GM19468 (cell line): ENCODE measurements around the gene ZFAND3.

ENCODE experiments used
- ATAC-seq: cut with Tn5 transposase; IDR thresholded peaks from one replicate; pipeline ENCODE4 v1.9.1; 2021; ENCODE audit warnings: mild to moderate bottlenecking, moderate library complexity, moderate number of reproducible peaks; ENCODE audit not compliant: unreplicated experiment; ENCODE audit errors: extremely low read depth

ZFAND3 gene

GRCh38 chr6:38142178-38142902, 322.8 kb downstream of the ZFAND3 start:
- no peak for ATAC-seq

DNA sequence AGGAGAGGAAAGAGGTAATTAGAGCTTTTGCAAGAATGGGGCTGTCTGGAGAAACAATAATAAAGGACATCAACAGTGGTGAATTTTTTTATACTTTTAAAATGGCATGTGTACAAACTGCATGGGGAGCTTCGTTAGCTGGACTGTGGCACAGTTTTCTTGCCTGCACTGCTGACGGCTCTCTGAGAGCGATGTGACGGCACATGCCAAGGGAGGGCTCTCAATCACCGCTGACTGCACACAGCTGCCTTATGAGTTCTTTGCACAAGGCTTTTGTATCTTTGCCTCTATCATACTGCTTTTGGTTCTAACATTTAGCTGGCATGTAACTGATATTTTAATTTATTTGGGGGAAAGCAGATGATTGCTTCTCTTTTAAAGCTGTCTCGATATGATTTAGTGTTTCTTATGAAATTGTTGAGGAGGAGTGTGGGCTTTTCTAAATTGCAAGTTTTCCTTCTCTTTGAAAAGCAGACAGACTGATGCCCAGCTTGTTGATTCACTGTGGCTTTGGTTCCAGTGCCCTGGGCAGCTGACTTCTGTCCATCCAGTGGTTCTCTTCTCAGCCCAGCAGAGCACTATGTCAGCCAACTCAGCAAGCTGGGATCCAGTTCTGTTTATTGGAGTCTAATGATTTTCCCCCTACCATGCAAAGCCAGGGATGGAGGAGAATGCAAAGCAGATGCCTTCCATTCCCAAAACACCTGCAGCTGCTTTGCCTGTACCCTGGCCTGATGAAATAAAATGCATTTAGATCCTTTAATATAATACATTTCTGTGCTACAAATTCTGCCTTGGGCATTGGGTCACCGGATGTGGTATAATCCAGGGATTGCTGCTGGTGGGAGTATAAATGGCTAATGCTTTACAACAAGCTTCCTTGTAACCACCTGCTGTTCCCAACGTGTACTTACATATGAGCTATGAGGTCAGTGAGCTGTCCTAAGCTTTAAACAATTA, 323.9 kb downstream of the ZFAND3 start:
- ATAC-seq, result no peak

GRCh38 chr6:38144365-38144945, 324.9 kb downstream of the ZFAND3 start:
- no peak for ATAC-seq

DNA sequence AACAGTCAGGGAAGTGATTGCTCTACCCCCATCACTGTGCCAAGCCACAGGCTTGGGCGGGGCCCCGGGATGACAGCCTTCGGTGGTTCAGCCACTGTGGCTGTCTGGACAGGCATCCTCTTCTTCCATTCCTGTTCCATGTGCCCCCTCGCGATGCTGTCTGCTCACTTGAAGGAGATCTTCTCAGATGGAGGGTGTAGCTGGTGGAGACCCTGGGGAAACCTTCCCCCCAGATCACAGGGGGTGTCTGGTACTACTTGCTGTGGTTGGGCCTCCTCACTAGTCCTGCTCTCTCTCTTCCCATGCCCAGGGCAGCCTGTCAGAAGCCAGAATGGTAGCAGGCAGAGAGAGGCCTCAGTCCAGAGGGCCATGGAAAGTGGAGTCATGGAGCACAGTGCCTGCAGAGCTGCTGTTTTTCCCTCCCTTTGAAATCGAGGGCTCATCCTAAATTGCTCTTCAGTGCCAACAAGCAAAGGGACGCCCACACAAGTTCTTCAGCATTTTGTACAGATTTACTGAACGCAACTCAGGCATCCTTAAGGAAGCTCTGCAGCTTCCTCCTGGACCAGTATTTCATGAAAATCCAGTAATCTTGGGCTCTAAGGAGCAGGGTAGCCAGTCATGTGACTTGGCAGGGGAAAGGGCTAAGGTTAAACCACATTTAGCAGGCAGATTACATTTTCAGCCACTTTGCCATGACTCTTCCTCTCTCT, 326.6 kb downstream of the ZFAND3 start:
- ATAC-seq, result no peak

- no peak for ATAC-seq
Observed at GRCh38 chr6:38146734-38147027, 327.2 kb downstream of the ZFAND3 start.

GRCh38 chr6:38148606-38149005, 329.1 kb downstream of the ZFAND3 start:
- no peak for ATAC-seq

- no peak for ATAC-seq
Observed at GRCh38 chr6:38149531-38149930, 330.0 kb downstream of the ZFAND3 start.

DNA sequence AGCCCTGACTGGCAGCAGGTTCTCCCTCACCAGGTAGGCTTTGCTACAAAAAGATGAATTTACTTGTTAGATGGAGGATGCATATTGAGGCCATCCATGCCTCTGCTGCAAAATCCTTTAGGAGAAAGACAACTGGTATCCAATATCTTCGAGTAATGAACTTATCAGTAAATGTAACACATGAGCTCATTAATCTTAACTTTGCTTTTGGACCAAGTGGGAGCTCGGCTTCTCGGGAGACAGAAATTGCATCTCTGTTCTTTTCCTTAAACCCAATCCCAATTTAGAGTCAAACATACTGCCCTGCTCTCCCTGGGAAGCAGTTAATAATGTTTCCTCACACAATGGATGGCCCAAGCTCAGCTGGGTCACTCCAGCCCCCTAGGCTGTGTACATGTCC, 330.5 kb downstream of the ZFAND3 start:
- ATAC-seq, result no peak

DNA sequence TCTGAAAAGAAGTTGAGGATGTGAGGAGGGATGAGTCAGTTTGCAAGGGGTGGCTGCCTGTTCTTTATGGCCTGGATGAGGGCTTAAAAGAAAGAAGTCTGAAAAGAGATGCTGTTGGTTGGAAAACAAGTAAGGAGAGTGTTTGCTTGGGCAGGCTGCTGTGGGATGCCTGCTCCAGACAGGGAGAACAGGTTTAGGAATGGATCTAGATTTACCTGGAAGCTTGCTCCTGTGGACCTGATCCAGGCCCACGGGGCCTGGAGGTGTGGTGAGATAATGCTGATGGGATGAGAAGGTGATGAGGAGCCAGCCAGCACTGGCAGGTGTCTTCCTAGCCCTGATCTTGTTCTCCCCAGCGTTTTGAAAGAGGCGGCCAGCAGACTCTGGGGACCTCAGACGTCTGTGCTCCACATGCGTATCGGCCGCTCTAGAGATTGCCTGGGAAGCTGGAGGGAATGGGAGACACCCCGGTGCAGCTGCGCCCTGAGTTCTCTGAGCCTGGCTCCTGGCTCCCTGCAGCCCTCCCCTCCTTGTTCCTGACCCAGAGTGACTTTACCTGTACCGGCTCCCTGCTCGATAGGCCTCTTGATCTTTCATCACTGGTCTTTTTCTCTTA, 331.3 kb downstream of the ZFAND3 start:
- ATAC-seq, result no peak

GRCh38 chr6:38151580-38152500, 332.3 kb downstream of the ZFAND3 start:
- ATAC-seq, result no peak

DNA sequence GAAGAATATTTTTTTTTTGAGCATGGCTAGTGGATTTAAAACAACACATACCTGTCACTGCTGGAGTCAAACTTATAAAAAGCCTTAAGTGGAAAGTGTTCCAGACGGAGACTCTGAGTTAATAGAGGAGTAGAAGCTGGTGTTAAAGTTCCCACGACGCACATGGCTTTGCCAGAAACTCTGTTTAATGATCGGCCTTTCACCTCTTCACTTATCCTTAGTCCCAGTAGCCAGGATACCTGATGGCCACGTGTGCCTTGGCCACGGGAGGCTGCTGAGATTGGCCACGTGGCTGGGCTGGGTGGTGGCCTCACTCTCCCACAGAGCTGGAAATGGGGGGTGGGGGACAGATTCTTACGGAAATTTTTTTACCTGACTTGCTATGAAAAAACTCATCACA, 333.1 kb downstream of the ZFAND3 start:
- no peak for ATAC-seq

DNA sequence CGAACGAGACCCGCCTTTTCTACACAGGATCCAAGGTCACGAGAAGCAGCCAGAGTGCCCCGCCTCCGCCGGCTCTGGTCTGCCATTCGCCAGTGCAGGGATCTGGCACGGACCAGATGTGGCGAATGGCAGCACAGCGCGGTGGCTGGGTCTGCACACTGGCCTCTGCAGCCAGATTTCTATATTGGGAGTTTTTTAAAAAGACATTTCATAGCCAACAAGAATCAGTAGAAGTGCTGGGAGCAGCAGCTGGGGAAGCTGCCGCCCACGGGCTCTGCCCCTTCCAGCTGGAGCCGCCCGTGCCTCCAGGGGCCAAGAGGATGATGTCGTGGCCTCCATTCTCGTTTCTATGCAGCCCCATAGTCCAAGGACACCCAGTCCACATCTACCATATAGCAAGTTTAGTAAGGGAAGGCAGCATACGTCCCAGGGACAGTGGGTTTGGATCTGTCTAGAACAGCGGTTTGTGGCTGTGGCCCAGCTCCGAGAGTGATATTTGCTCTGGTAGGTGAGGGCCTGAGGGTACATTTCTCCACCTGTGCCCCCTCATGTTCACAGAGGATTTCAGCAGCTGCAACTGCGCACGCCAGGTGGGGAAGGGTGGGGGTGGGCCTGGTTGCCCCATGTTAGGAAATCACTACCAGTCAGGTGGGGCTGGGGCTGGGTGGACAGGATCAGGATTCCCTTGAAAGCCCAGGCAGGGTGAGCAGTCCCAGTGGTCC, 333.7 kb downstream of the ZFAND3 start:
- ATAC-seq, result no peak

DNA sequence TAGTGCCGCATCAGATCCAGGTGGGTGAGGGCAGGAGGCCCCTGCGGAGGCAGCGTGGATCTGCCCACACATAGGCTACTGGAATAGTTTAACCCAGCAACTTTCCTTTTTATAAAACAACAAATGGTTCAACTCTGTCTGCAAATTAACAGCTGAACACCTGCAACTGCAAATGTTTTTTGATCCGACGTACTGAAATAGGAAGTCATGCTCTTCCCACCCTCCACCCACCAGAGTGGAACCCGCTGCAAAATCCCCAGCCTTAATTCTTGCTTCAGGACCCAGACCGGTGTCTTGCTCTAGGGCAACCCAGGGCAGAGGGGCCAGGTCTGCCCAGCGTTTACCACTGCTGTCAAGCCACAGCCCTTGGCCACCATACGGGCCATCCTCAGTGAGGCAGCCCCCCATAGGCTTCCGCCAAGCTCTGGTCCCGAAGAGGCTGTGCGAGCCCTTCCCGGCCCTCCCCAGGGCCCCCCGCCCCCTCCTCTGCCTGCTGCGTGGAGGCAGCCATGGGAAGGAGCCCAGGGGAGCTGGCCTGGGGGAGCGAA, 334.3 kb downstream of the ZFAND3 start:
- ATAC-seq, result no peak

DNA sequence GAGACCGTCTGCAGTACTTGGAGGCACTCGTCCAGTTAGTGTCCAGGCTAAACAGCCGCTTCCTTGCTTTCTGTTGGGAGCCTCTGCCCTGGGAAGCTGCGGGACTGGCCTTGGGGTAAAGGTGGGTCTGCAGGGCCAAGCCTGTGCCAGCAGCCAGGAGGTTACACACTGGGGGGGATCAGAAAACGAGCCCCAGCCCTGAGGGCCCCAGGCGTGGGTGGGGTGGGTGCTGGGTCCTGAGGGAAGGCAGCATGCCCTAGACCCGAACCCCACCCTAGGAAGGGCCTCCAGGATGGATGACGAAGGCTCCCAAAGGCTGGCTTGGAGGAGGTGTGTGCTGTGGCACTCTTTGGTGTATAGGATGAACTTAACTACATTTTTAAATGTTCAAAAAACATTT, 335.2 kb downstream of the ZFAND3 start:
- ATAC-seq, result no peak

- no peak for ATAC-seq
Observed at GRCh38 chr6:38155144-38155543, 335.6 kb downstream of the ZFAND3 start.

GRCh38 chr6:38155621-38156204, 336.2 kb downstream of the ZFAND3 start:
- no peak for ATAC-seq

DNA sequence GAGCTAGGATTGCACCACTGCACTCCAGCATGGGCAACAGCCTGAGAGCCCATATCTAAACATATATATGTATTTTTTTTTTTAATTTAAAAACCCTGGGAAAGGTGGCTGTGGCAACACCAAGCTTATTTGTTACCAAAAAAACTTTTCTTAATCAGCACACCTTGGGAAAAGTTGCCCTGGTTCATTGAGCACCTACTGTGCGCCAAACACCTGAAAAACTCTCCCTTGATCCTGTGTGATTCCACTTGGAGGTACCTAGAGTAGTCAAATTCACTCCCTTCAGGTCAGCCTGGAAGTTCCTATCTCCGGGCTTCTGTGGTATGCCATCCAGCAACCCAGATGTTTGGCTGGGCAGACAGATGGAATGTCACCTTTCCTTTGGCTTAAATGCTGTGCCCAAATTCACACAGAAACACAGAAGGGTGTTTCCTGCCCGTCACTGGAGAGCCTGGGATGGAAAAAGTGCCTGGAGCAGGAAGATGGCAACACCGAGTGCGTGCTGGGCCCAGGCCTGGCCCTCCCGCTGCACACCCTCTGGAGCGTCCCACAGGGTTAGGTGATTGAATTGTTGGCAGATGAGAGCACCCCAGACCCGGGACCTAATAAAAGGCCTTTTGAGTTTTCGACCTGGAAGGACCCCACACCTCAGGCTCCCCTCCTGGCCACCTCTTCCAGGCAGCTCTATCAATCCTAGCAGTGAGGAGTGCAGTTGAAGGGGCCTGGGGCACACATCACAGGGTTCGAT, 337.5 kb downstream of the ZFAND3 start:
- no peak for ATAC-seq
